K562 (cell line): Measurements from ENCODE around the gene ZBTB46. TPM values are rescaled to one million over a fixed set of nuclear protein-coding genes. Genes with fewer than 3 reads are reported as not detected.

Experiments used
- ARID4B ChIP-seq: sonication (generic); formaldehyde crosslinking; IDR thresholded peaks from 2 replicates; pipeline ENCODE4 v1.8.0; 2022; ENCODE audit warnings: mild to moderate bottlenecking, missing genetic modification reagents
- ELF4 ChIP-seq: fragments of 450-650 bp; formaldehyde crosslinking; IDR thresholded peaks from 2 replicates; pipeline ENCODE4 v1.4.0; 2022; ENCODE audit warnings: missing genetic modification characterization
- FOXK2 ChIP-seq, 2 experiments: fragments of 450-650 bp; IDR thresholded peaks in 1 of 2; conservative IDR thresholded peaks in 1 of 2; 2 replicates each; pipeline ENCODE4 v1.6.1; 2016; ENCODE audit warnings: low read depth in 2 of 2, mild to moderate bottlenecking in 1 of 2
- LCOR ChIP-seq: sonication (generic); formaldehyde crosslinking; IDR thresholded peaks from 2 replicates; pipeline ENCODE4 v1.8.0; 2022; ENCODE audit warnings: mild to moderate bottlenecking, missing genetic modification reagents
- PPARD ChIP-seq: fragments of 250-450 bp; sonication (Bioruptor Pico); IDR thresholded peaks from 2 replicates; pipeline ENCODE4 v1.8.0; 2022; ENCODE audit warnings: inconsistent platforms, mild to moderate bottlenecking, moderate library complexity
- TRIM24 ChIP-seq, 2 experiments: fragments of 450-650 bp; IDR thresholded peaks; 2 replicates each; pipeline ENCODE4 v1.6.1; 2016
- VEZF1 ChIP-seq: fragments of 200-800 bp; sonication (Bioruptor generic); IDR thresholded peaks from 2 replicates; pipeline ENCODE4 v1.6.1; 2017; ENCODE audit warnings: missing genetic modification characterization, missing compliant biosample characterization
- WHSC1 ChIP-seq: IDR thresholded peaks from one replicate; pipeline ENCODE4 v1.6.1; 2012; ENCODE audit warnings: low read length, control low read depth, inconsistent platforms
- ZBTB1 ChIP-seq: sonication (generic); formaldehyde crosslinking; IDR thresholded peaks from 2 replicates; pipeline ENCODE4 v1.8.1; 2023; ENCODE audit warnings: missing genetic modification reagents, low read depth, mild to moderate bottlenecking, borderline replicate concordance
- ZNF280A ChIP-seq: fragments of 450-650 bp; IDR thresholded peaks from 2 replicates; pipeline ENCODE4 v1.6.1; 2018; ENCODE audit warnings: mild to moderate bottlenecking, low read depth; ENCODE audit not compliant: partially characterized antibody
- ZNF280B ChIP-seq: fragments of 250-450 bp; sonication (Bioruptor Pico); IDR thresholded peaks from 2 replicates; pipeline ENCODE4 v1.5.1; 2021; ENCODE audit warnings: mild to moderate bottlenecking
- ZNF592 ChIP-seq: fragments of 450-650 bp; IDR thresholded peaks from 2 replicates; pipeline ENCODE4 v1.6.1; 2017; ENCODE audit warnings: antibody characterized with exemption, mild to moderate bottlenecking
- polyA plus RNA-seq, 8 experiments: library from polyadenylated mRNA; depleted of rRNA in 4 of 8; stranded (reverse) in 5 of 8; unstranded in 3 of 8; fragments of >200 nt; fragmentation: Nextera tagmentation in 2 of 8; fragmentation: Illumina TruSeq in 1 of 8; extraction: Ambion mirVana in 2 of 8; extraction: Trizol in 1 of 8; gene quantifications; 2 replicates each; pipeline versions ENCODE4 v1.2.1 to v1.2.3, GENCODE V29; 2011 to 2014; ENCODE audit warnings: inconsistent platforms in 1 of 8, missing spikeins in 1 of 8
- total RNA-seq, 7 experiments: library from RNA; depleted of rRNA in 6 of 7; stranded (reverse); fragments of >200 nt in 6 of 7; fragmentation: Illumina TruSeq in 2 of 7; extraction: Trizol in 2 of 7; gene quantifications; 2 replicates each; pipeline versions ENCODE4 v1.2.1 to v1.2.3, GENCODE V29; 2011 to 2021; ENCODE audit warnings: low replicate concordance in 1 of 7

Gene ZBTB46
- total and polyA plus RNA-seq, 9 of the 15 experiments (the other 6 are each of a cell fraction or from before 2014, with no cell fraction given) = 0.29 to 4.1 (median 1.1) TPM

- 0 out of 2 replicates have a peak, but pooled peaks have one; percentile 32 for TF ChIP-seq VEZF1 (CRISPR knock-in tag)
- TF ChIP-seq ARID4B = no peak
- no peak for TF ChIP-seq ELF4 (CRISPR knock-in tag)
- no peak for TF ChIP-seq FOXK2 (conservative IDR thresholded peaks at IDR 0.05 in 1 of 2, IDR thresholded peaks at IDR 0.05 in 1 of 2; ENCODE audit: low read depth in 2 of 2)
- no peak for TF ChIP-seq ZBTB1
- no peak for TF ChIP-seq ZNF280A
- TF ChIP-seq ZNF592 = peak; percentile 67; the same call in 1 of the 2 replicates
- TF ChIP-seq WHSC1 = no peak
- TF ChIP-seq LCOR (CRISPR knock-in tag) = no peak
- TF ChIP-seq ZNF280B (CRISPR knock-in tag) = no peak
- TF ChIP-seq TRIM24 (IDR thresholded peaks at IDR 0.05) = no peak
- TF ChIP-seq PPARD (CRISPR knock-in tag) = no peak
Observed at GRCh38 chr20:63772781-63773518, 58.1 kb downstream of the ZBTB46 start (continued).
